HG03095 (cell line): ENCODE results near the gene CLCC1.
A peak's percentile ranks its signal among the peaks of the same experiment; 100 is the strongest.
"Not testable (repeated sequence)": the region's sequence is repeated elsewhere in the genome, so short reads cannot be mapped to it uniquely, and the experiment has no call there.

Experiments
- ATAC-seq: cut with Tn5 transposase; IDR thresholded peaks from one replicate; pipeline ENCODE4 v1.9.1; 2021; ENCODE audit warnings: moderate library complexity; ENCODE audit not compliant: unreplicated experiment

CLCC1 gene, protein sequence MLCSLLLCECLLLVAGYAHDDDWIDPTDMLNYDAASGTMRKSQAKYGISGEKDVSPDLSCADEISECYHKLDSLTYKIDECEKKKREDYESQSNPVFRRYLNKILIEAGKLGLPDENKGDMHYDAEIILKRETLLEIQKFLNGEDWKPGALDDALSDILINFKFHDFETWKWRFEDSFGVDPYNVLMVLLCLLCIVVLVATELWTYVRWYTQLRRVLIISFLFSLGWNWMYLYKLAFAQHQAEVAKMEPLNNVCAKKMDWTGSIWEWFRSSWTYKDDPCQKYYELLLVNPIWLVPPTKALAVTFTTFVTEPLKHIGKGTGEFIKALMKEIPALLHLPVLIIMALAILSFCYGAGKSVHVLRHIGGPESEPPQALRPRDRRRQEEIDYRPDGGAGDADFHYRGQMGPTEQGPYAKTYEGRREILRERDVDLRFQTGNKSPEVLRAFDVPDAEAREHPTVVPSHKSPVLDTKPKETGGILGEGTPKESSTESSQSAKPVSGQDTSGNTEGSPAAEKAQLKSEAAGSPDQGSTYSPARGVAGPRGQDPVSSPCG

DNA sequence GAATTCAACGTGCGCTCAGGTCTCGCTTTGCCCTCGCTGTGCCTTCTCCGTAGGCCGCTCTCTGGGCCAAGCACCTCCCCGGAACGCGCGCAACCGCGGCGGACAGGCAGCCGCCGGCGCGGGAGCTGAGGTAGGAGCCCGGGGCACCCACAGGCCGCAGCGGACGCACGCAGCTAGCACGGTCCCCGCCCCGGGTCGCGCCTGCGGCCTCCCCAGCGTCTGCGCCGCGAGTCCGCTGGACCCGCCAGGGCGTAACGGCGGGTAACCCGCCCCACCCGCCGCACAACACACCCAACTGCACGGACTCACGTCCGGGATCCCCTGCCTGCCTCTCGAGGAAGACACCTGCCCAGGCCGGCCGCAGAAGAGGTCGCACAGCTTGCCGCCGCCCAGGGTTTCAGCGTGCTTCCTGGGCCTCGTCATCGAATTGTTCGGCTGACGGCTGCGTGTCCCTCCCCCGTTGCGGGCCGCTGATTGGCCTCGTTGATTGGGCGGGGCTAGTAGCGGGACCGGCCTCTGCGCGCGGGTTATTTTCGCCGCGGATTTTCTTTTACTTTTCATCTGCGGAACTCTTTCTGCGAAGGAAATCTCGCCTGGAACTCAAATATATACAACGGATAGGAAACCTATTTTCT is at the start of gene CLCC1:
Gene CLCC1 (minus strand): TSS at position 433 of the 635 bp plus-strand sequence. CDS start 13,047 bp downstream, outside the sequence.
- ATAC-seq, result peak; percentile 91

DNA sequence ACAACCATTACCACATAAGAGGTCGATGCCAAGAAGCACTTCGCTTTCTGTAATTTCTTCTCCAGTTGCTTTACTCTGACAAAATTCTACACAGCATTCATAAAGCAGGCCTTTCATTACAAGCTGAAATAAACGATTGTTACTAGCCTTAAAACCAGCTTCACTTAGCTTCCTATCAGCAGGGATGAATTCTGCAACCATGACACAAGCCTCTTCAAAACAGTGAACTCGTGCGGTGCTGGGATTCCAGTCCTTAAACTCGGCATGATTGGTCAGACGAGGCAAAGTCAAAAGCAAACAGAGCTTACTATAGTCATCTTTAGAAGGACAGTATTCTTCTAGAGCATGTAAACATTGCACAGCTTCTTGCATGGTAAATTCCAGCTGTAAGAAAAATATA is 48.1 kb upstream of the CLCC1 start:
- no peak for ATAC-seq

DNA sequence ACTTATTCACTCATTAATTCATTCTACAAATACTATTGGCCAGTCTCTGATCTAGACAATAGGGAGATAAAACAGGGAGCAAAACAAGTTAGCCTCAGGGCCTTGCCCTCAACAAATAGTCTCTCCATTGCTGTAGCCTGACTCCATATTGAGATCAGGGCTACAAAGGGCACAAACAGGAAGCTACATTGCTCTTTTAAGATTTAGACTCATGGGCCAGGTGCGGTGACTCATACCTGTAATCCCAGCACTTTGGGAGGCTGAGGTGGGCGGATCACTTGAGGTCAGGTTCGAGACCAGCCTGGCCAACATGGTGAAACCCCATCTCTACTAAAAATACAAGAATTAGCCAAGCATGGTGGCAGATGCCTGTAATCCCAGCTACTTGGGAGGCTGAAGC is 33.3 kb upstream of the CLCC1 start:
- not testable (repeated sequence) for ATAC-seq

DNA sequence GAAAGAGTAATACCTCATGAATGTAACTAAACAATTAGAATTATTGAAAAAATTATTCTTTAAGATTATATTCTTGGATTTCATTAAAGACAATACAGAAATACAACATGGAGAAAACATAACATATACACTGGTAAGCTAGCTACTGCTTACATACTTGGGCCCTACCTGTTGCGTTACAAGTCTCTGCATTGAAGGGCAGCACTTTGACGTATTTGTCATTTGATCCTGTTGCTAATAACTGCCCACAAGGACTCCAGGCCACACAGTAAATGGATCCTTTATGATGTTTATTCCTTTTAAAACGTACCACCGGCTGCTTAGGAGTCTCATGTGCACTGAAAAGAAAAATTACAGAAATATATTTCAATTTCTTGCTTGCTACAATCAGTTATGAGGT is 19.8 kb upstream of the CLCC1 start:
- no peak for ATAC-seq

DNA sequence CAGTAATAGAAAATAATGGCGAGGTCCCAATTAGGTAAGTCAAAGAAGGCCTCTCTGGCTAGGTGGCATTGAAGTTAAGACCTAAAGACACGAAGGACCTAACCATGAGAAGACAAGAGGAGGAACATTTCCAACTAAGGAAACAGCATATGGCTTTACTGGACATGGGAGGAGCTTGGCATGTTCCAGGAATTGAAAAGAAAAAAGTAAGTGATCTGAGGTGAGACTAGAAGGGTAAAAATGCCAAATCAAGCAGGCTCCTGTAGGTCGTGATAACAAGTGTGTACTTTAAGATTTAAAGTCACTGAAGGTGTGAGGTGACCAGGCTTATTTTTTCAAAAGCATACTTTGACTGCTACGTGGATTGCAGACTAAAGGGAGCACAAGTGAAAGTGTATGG is 13.4 kb upstream of the CLCC1 start:
- no peak for ATAC-seq

DNA sequence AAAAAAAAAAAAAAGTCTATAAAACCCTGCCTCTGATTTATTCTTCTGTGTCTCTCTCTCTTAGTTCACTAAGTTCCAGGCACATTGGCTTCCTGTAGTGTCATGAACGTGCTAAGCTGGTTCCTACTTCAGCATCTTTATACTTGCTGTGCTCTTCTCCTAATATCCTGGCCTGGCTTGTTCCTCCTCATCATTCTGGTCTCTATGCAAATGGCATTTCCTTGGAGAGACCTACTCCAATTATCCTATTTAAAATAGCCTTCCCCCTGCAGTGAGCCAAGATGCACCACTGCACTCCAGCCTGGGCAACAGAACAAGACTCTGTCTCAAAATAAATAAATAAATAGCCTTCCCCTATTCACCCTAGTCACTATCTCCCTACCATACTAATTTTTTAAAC is 9.7 kb upstream of the CLCC1 start:
- no peak for ATAC-seq

DNA sequence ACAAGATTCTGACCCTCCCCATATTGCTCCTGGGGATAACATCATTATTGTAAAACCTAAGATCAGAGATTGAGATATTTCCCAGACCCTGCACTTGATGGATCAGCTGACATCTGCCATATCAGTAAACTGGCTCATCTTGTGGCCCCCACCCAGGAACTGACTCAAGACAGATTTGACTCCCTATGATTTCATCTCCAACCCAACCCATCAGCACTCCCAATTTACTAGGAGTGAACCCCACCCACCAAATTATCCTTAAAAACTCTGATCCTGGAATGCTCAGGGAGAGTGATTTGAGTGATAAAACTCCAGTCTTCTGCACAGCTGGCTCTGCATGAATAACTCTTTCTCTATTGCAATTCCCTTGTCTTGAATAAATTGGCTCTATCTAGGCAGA is 6.1 kb upstream of the CLCC1 start:
- no peak for ATAC-seq

DNA sequence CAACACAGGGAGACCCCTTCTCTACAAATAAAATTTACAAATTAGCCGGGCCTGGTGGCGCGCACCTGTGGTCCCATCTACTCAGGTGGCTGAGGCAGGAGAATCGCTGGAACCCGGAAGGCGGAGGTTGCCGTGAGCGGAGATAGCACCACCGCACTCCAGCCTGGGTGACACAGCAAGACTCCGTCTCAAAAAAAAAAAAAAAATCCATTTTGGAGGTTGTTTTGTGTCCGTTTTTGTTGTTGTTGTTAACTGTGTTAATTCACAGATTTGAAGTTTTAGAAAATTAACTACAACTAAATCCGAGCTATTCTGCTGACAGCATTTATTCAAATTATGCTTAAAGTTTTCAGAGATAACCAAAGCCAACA is 618 bp downstream of the CLCC1 start:
- no peak for ATAC-seq

DNA sequence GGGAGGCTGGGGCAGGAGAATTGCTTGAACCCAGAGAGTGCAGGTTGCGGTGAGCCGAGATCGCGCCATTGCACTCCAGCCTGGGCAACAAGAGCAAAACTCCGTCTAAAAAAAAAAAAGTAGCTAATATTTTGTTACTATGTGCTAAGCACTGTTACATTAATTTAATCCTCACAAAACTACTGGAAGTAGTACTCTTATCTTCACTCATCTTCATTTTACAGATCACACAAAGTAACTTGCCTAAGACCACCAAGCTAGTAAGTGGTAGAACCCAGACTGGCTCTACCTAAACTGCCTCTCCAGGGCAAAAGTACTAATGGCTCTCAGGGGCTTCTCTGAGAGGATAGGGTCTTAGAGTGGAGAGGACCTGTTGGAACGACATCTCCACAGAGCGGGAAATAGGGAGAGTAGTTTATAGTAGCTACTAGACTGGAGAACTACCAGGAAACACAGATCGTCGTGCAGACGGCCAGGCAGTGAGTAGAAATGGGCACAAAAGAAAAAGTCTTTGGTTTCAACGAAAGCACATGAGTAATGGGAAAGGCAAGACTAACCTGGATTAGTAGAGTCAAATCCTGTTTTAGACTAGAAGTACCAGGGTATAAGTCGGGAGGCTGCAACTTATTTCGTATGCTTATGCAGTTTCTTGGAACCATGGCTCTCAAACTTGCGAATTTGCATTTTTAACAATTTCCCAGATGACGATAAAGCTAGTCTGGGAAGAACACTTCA is 1.4 kb downstream of the CLCC1 start:
- ATAC-seq, result no peak

DNA sequence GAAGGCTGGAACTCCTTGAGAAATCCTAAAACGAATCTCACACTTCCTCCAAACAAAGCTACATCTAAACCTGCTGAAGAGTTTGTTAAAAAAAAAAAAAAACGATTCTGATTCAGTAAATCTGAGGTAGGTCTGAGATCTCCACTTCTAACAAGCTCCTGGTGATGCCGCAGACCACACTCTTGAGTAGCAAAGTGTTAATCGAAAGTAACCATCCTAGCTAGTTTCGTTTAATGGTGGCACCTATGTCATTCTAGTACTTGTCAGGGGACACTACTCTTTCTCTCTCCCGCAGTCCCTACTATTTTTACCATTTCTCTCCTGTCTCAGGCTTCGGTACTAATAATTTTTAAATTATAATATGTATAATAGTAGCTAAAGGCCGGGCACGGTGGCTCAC is 2.1 kb downstream of the CLCC1 start:
- no peak for ATAC-seq

DNA sequence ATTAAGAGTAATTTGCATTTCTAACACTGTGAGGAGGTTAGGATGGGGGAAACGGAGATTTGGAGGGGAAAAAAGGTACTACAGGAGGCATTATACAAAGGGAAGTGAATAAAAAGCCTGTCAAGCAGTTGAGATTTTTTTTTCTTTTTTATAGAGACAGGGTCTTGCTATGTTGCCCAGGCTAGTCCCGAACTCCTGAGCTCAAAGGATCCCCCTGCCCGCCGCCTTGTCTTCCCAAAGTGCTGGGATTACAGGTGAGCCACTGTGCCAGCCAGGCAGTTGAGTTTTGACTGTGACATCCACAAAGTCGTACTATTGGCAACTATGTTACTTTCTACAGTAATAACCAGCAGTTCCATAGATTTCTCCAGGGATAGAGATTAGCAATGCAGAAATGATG is 2.6 kb downstream of the CLCC1 start:
- no peak for ATAC-seq

DNA sequence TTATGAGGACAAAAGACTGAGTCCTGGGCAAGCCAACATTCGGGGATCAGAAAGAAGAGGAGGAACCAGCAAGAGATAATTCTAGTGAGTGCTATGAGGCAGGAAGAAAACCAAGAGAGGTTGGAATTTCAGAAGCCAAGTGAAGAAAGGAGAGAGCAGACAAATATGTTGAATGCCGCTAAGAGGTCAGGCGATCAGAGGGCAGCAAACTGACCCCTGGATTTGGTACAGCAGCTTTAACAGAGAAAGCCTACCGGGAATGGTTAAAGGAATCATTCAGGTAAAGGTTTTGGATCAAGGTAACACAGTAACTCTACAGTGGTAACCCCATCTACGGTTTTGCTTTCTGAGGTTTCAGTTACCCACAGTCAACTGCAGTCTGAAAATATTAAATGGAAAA is 5.4 kb downstream of the CLCC1 start:
- ATAC-seq, result no peak

DNA sequence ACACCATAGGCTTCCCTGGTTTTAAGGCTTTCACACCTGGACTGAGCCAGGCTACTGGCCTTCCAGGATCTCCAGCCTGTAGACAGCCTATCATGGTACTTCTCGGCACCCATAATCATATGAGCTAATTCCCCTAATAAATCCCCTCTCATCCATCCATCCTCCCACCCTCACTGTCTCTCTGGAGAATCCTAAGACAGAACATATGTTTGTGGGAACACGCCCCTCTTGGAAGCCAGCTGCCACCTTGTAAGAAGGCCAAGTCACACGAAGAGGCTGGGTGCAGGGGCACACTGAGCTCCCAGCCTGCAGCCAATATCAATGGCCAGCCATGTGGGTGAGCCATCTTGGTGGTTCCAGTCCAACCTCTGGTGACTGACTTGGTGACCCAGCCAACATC is 7.4 kb downstream of the CLCC1 start:
- no peak for ATAC-seq

DNA sequence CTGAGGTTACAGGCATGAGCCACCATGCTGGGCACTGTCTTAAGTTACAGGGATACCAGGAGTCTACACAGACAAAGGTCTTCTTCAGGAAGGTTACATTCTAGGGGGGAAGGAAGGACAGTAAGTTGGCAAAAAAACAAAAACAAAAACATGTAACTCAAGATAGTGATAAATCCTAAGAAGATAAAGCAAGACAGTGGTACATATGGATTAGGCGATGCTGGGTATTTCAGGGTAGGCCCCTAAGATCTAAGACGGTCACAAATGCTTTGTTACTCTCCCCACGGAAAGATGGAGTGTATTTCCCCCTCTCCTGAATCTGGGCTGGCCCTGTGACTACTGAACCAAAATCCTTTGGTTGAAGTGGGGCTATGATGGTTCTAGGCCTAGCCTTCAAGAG is 8.2 kb downstream of the CLCC1 start:
- no peak for ATAC-seq

DNA sequence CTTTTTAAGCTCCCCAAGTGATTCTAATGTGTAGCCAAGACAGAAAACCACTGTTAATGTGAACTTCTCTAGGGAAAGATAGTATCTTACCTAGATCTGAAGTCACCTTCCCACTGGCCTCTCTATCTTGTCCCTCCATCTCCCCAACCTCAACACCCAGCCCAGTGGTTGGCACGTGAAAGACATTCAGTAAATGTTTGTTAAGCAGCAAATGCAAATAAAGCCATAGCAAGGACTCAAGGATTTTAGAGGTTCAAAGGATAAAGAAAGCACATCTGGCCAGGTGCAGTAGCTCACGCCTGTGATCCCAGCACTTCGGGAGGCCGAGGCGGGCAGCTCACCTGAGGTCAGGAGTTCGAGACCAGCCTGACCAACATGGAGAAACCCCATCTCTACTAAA is 9.8 kb downstream of the CLCC1 start:
- no peak for ATAC-seq

DNA sequence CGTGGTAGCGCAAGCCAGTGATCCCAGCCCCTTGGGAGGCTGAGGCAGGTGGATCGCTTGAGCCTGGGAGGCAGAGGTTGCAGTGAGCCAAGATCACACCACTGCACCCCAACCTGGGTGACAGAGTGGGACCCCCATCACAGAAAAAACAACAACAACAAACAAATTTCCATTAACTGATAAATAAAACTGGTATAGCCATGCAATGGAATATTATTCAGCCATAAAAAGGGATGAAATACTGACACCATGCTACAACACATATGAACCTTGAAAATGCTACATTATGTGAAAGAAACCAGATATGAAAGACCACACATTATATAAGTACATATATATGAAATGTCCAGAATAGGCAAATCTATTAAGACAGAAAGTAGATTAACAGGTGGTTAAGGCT is 12.0 kb downstream of the CLCC1 start:
- ATAC-seq, result no peak

DNA sequence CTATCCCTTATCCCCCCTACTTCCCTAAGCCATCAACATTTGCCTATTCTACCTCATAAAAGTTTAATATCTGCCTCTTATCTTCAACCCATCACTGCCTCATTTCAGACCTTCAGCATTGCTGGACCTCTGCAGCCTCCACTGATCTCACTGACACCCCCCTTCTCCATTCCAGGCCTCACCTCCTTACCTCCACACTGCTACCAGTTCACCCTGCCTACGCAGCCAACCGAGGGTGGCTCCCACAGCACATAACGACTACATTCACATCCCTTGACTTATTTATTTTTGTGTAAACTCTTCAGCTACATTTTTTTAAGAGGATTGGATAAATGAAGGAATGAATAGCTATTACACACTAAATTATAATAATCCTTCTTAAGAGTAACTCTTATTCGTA is 14.2 kb downstream of the CLCC1 start:
- no peak for ATAC-seq

DNA sequence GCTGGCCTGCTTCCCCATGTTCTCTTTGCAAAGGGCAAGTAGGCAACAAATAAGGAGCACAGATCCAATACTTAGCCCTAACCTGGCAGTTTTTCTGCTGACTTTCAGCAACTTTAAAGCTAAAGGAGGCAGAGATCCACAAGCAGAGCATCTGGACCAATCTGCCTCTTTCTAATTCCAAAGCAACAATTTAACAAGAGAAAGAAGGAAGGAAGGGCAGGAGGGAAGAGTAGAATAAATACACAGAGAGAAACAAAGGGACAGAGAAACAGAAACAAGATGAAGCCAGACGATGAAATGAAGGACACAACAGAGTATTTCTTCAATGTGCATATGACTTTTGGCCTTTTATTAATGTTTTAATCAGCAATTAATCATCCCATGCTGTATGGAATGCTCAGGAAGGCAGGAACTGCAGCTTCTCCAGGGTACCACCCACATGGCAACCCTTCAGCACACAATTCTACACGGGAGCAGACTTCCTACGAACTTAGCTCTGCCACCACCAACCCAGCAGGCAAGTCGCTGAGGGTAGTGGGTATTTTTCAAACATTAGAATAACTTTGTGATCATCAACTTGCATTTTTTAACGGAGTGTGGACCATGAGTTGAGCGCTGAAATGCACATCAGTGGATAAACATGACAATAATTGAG is 15.3 kb downstream of the CLCC1 start:
- ATAC-seq, result no peak

DNA sequence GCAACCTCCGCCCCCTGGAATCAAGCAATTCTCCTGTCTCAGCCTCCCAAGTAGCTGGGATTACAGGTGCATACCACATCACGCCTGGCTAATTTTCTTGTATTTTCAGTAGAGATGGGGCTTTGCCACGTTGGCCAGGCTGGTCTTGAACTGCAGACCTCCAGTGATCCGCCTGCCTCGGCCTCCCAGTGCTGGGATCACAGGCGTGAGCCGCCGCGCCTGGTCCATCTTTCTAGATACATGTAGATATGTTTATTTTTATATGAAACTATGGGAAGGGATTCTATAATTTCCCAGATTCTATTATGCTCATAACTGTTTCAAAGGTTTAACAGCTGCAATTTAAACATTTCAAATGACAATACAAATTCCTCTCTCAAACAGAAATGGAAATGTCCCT is 27.1 kb downstream of the CLCC1 start:
- ATAC-seq, result no peak

DNA sequence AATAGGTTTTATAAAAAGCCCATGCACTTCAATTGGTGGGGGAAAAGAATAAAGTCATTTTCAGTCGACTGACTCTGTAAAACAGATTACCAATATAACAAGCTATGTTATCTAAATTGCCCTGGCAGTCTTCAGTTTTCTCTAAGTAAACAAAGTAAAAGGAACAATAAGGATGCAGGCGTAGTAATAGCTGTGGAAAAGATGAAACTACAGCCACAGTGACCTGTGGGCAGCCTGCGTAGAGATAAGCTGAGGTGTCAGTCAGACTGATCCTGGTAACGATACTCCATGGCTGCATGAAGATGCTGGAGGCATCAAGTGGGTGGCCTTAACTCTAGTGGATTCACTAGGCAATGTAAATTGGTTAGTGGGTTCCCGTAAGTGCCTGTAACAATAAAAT is 29.3 kb downstream of the CLCC1 start:
- no peak for ATAC-seq

DNA sequence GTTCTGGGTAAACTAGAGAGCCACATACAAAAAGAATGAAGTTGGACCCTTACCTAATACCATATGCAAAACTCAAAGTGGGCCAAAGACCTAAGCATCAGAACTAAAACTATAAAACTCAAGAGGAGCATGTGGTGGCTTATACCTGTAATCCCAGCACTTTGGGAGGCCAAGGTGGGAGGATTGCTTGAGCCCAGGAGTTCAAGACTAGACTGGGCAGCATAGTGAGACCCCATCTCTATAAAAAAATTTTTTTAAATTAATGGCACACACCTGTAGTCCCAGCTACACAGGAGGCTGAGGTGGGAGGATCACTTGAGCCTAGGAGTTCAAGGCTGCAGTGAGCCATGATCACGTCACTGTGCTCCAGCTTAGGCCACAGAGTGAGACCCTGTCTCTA is 35.7 kb downstream of the CLCC1 start:
- not testable (repeated sequence) for ATAC-seq
